SKM-1 (cell line): Measurements from ENCODE around the gene TMEM9.

Source experiments
- DNase-seq: peaks from one replicate; lab custom pipeline; 2025; ENCODE audit not compliant: unreplicated experiment; lab: John Stamatoyannopoulos, UW

TMEM9 gene

DNA sequence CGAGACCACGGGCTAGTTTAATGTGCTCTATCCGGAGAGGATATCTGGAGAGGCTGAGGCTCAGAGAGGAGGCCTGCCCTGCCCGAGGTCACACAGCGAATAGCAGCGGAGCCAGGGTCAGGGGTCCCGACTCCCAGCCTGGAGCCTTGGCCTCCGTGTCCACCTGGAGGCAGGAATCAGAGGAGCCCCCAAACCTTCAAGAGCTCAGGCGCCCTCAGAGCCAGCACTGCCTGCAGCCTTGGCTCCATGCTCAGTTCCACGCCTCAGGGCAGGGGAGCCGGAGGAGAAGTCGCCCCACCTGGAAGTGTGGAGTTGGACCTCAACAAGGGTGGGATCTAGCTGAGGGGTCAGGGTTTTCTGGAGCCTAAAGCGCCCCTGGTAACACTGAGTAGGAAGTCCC is 25.3 kb downstream of the TMEM9 start:
- DNase-seq = no peak

GRCh38 chr1:201128476-201128875 is 25.8 kb downstream of the TMEM9 start:
- no peak for DNase-seq

DNA sequence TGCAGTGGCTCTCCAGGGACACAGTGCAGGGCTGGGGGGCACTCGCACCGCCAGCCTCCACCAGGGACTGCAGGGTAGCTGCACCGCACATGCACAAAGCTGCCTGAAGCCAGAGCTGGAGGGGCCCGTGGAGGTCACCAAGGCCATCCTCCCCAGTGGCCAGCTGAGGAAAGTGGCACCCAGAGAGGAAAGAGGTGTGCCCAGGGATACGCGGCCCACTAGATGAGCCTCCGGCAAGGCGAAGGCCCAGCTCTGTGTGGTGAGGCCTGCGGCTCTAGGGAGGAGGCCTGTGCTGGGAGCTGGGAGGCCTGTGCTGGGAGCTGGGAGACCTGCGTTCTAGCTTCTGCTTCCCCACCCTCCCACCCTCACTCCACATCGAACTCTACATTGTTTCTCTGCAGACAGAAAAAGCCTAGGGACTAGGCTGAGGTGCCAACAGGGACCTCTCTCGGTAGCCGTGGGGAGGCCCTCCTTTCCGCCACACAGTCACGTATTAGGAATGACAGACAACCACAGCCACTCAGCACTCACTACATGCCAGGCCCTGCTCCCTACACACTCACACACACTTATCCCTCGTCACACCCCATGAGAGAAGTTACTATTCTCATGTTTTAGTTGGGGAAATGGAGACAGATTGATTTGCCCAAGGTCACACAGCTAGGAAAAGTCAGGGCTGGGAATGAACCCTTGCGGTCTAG is 26.4 kb downstream of the TMEM9 start:
- DNase-seq = no peak

DNA sequence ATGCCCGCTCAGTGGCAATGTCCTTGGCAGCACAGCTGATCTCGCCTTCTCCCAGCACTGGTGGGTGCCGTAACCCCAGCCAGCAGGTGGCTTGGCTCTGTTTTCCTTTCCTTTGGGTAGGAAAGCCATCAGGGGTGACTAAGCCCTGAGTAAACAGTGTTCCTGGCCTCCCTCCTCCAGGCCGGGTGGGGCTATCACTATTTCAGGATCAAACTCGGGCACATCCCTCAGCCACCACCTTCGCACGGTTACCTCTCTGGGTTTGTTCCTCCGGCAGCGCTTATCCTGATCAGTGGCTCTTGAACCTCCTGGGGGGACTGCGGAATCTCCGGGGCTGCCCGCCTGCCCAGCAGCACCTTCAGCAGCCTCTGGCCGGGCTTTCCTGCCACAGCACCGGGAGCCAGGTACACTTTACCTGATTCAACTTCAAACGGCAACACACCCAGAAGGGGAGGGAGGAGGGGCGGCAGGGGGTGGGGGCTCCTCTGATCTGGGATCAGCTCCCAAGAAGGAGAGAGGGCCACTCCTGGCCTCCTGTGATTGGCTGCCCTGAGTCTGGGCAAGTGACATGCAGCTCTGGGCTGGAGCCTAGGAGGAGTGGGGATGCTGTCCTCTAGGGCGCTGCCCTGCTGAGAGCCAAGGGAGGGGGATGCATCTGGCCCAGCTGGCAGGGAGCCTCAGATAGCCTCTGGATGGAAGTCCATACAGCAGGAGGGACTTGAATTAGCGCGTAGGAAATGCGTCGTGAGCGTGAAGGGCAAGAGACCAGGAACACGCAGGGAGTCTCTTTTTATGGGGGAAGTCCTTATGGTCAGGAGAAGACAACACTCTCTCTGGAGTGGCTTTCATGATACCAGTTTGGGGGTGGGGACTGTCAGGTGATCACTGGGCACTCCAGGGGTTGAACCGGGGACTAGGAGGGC is 27.2 kb downstream of the TMEM9 start, which contains the start of gene ASCL5:
Gene ASCL5 (minus strand): TSS at position 353 of the 923 bp plus-strand sequence. CDS start 11,812 bp downstream, outside the sequence.
- DNase-seq = no peak

GRCh38 chr1:201126463-201126831 is 27.8 kb downstream of the TMEM9 start:
- no peak for DNase-seq

DNA sequence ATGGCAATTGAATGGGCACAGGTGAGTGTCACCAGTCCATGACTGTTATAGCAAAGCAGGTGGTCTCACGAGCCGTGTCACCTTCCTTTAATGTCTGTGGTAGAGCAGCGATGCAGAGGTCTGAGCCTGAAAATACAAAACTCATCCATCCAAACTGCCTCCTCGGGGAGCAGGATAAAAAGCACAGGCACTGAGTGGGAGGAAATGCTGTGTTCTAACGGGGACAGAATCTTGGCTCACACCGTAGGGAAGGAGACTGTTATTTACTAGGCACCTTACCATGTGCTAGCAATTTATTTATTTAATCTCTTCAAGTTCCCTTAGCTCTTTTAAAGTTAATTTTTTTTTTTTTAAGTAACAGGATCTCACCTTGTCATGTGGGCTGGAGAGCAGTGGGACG is 28.5 kb downstream of the TMEM9 start:
- DNase-seq = no peak

- no peak for DNase-seq
Measured at GRCh38 chr1:201125019-201125418, 29.3 kb downstream of the TMEM9 start.

- no peak for DNase-seq
Measured at GRCh38 chr1:201123866-201124265, 30.4 kb downstream of the TMEM9 start.

DNA sequence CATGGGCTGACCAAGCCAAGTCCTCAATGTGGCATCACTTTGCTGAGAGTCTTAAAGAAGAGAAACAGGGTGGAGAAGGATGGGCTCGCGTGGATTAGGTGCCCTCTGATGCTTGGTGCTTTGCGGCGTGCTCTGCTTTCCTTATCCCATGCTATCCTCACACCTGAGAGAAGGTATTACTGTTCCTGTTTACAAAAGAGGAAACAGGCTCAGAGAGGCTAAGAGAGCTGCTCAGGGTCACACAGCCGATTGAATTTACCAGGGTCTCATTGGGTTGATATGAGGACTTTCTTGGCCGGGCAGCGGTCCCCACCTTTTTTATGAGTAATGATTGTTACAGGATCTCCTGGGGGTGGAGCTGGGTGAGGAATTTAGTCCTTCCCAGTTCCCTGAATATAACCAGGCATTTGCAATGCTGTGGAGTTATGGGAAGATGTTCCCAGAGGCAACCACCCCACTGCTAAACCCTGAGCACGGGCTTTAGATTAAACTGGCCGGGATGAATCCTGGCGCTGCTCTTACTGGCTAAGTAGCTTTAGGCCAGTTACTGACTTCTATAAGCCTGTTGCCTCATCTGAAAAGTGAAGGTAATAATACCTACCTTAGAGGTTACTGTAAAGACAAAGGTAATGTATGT is 31.8 kb downstream of the TMEM9 start:
- DNase-seq = no peak

GRCh38 chr1:201119206-201120197 is 34.8 kb downstream of the TMEM9 start:
- DNase-seq = peak; percentile 80

DNA sequence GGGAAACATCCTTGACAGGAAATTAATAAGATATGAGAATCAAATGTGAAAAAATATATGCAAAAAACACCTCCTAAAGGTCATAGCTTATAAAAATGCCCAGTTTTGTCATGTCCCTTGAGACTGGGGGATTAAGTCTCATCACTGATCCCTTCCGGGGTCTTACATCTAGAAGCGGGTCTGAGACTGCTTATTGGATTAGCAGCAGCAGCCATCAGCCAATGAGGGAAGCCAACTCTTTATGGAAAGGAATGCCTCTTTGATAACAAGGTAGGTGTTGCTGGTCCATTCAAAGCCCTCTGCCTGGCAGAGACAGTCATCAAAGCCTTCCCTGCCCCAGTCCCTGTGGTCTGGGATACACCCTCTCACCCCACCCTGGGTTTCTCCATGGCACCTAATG is 38.2 kb downstream of the TMEM9 start:
- no peak for DNase-seq

GRCh38 chr1:201115390-201115937 is 38.8 kb downstream of the TMEM9 start:
- DNase-seq = no peak

GRCh38 chr1:201114245-201115131 is 39.8 kb downstream of the TMEM9 start:
- DNase-seq = peak; percentile 99

DNA sequence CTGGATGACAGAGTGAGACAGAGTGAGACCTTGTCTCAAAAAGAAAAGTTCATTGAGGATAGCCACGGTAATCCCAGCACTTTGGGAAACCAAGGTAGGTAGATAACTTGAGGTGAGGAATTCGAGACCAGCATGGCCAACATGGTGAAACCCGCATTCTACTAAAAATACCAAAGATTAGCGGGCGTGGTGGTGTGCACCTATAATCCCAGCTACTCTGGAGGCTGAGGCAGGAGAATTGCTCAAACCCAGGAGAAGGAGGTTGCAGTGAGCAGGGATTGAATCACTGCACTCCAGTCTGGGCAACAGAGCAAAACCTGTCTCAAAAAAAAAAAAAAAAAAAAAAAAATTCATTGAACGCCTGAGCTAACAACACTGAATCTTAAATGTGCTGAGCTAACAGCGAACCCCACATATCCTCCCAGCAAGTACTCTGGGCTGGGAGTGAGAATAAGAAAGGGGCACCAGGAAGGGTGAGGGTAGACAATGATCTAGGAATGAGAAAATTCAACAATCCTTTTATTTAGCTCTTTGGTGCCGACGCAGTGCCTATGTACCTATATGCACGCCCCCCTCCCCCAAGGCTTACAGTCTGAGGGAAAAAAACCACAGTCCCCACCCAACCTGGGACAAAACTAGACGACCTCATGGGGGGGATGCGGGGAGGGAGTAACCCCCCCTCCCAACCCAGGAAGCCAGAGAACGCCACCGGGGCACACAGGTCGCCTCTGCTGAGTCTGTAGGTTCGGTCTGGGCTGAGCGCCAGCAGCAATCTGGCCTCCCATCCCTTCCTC is 40.6 kb downstream of the TMEM9 start:
- no peak for DNase-seq

DNA sequence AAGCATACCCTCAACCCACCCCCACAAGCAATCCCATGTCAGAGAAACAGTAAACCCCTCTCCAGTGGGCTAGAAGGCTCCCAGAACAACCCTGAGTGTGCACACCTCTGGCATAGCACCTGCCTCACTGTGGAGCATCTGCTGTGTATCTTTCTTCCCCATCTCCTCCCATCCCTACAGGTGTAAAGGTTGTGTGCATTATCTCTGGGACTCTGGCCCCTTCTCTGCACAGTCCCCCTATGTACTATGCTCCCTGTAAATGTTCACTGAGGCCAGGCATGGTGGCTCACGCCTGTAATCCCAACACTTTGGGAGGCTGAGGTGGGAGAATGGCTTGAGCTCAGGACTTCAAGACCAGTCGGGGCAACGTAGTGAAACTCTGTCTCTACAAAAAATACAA is 41.3 kb downstream of the TMEM9 start:
- no peak for DNase-seq

DNA sequence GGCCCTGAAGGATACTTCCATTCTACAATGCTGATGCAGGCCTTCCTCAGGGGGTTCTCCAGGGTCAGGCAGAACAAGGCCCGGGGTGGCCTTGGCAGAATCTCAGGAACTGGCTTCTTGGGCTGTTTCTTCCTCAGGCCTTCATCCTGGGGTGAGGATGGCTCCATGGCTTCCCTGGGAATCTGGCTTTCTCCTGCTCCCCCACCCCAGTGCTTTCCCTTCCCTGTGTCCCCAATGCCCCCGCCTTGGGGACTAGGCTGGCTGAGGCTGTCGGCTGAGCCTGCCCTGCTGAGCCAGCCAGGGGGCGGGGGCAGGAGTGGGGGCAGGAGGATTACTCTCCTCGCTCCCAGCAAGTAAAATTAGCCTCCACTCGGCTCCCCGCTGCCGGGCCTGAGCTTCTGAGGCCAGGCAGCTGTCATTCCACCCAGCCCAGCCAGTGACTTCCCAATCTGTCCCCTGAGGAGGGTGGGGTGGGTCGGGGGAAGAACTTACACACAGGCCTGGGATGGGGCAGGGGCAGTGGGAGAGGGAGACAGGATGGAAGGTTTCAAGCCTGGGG is 42.0 kb downstream of the TMEM9 start, which contains the start of gene CACNA1S:
Gene CACNA1S (minus strand): TSS at position 254 of the 559 bp plus-strand sequence. CDS start 87 bp downstream, at position 167.
- DNase-seq = no peak

- DNase-seq = no peak
Measured at GRCh38 chr1:201111672-201112071, 42.6 kb downstream of the TMEM9 start.

DNA sequence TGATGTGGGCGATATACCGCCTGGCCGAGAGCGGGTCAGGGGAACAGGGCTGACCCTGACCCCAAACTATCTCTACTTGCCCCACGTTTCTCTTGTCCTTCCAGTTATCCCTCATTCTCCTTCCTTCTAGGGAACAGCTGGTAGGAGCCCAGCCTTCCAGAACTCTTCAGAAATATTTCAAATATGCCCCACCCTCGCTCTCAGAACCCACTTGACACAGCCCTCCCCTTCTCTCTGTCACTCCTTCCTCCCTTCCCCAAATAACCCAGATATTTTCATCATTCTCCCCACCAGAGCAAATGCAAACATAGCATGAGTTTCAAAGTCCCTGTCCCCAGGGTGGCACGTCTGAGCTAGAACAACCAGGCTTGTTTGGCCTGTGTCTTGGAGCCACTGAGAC is 43.1 kb downstream of the TMEM9 start:
- no peak for DNase-seq
